ENCODE measurements around the gene KIRREL3.

- TF ChIP-seq POLR2A (IDR thresholded peaks at IDR 0.05; ENCODE audit: low read depth, low read length): no peak
- TF ChIP-seq TAF1 (IDR thresholded peaks at IDR 0.05; ENCODE audit: low read depth, low read length): no peak
- TF ChIP-seq POLR2AphosphoS5 (IDR thresholded peaks at IDR 0.05; ENCODE audit: low read depth, low read length): no peak
- TF ChIP-seq POU2F2 (IDR thresholded peaks at IDR 0.05; ENCODE audit: low read depth, low read length): no peak
These were observed 487.5 kb downstream of the KIRREL3 start for GRCh38 chr11:126512741-126513715.
